ENCODE results near the gene UFL1. TPM values are rescaled to one million over a fixed set of nuclear protein-coding genes. Genes with fewer than 3 reads are reported as not detected.

Gene UFL1
- total RNA-seq, result 17.2 and 24.4 TPM in 2 replicates

GRCh38 chr6:96521644-96522464 is at the start of gene UFL1:
Gene UFL1 (plus strand): TSS chr6:96521806. CDS start chr6:96521874, 68 bp downstream.

DNA sequence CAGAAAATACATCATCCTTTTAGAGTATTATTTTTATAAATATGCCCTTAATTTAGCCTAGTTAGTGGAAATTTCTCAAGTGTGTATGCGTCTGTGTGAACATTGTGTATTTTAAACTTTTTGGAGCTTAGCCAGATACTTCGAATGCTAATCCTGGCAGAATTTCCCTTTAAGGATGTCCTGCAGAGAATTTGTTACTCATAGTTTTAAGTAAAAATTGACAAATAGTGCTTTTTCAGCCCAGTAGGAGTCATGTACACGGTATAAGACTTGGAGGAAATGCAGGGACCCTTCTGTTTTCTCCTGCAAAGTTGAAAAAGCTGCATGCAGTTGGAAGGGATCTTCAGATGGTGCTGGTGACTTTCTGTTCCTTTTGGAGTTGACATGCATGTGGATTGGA is 41.3 kb downstream of the UFL1 start, which contains the start of gene FHL5:
TSS of gene FHL5 (plus strand) at position 243 of the 400 bp plus-strand sequence. CDS start 40,486 bp downstream, outside the sequence.

Other genes with a start within 250 kb of the UFL1 start
- gene FHL5, start 41.3 kb downstream of the UFL1 start, total RNA-seq, result not detected in 2 replicates